HL-60/S4 (cell line): ENCODE results near the gene DIS3L.
"Not testable (repeated sequence)": the region's sequence is repeated elsewhere in the genome, so short reads cannot be mapped to it uniquely, and the experiment has no call there.

Experiments used
- in situ Hi-C: fragments of 300-500 bp; cut with MboI; formaldehyde crosslinking; loops from 2 replicates; pipeline ENCODE4 v1.14.3; 2022; ENCODE audit warnings: low sequenced_read_pairs

The DIS3L gene

DNA sequence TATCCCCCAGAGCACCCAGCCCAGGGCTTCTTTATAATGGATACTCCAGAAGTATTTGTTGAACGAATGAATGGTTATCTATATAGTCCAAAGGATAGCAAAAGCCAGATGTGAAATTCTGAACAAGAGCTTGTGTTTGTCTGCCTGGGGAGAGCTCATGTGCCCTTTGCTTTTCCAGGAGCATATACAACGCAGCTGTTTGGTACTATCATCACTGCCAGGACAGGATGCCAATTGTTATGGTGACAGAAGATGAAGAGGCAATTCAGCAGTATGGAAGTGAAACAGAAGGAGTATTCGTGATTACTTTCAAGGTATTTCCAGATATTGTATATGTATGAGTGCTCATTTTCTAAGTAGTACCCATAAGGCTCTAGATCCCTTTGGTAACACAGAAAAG lies 15.2 kb downstream of the DIS3L start:
- in situ Hi-C loops = no loop called here

DNA sequence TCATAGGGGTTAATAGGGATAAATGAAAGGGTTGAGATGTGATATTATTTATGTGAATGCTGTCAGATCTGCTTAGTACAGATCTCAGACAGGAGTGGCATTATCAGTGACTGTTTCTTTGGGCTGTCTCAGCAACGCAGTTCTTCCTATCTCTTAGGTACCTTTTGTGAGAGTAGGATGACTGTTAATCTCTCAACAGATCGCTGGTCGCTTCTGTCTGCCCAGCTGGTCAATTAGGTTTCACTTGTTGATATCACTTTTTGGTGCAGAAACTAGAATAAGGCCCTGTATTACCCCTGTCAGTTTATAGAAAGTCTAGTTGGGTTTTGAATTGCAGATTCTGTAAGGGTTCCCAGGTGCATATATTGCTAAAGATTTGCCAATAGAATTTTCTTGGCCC lies 16.5 kb downstream of the DIS3L start:
- in situ Hi-C loops = no loop called here

GRCh38 chr15:66310786-66311185 lies 17.4 kb downstream of the DIS3L start:
- in situ Hi-C loops = no loop called here

- in situ Hi-C loops = no loop called here
Measured at GRCh38 chr15:66312144-66312543, 18.8 kb downstream of the DIS3L start.

DNA sequence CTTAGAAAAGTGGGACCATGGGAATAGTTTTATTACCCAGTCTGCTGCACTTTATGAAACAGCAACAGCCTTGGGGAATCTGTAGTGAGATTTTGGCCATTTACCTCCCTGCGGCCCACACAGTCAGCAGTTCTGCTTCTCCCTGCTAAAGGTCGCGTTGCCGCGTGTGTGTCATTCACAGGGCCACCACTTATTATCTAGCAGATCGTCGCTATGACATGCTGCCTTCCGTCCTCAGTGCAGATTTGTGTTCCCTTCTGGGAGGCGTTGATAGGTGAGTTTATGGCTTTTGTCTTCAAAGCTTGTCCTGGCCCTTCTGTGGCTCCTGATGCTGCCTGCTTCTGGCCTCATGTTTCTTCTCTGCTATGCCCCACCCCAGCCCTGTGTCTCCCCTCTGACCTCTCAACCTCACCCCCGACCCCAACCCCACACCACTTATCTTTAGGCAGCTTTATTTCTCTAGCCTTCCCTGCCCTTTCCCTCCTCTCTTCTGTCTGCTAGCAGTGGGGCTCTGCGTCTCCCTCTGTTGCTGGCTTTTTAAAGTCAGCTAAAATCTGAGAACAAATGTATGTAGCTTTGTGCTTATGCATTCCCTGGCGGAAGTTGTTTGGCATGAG lies 30.1 kb downstream of the DIS3L start:
- in situ Hi-C loops = no loop called here

- in situ Hi-C loops = no loop called here
Measured at GRCh38 chr15:66326051-66326450, 32.7 kb downstream of the DIS3L start.

DNA sequence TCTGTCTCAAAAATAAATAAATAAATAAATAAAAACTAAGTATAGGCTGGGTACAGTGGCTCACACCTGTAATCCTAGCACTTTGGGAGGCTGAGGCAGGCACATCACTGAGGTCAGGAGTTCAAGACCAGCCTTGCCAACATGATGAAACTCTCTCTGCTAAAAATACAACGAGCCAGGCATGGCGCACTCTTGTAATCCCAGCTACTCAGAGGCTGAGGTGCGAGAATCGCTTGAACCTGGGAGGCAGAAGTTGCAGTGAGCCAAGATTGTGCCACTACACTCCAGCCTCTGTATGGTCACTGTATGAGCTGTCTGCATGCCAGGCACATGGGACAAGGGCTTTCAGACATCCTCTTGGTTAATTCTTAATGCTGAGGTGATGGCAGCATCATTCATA lies 34.4 kb downstream of the DIS3L start:
- in situ Hi-C loops = no loop called here

DNA sequence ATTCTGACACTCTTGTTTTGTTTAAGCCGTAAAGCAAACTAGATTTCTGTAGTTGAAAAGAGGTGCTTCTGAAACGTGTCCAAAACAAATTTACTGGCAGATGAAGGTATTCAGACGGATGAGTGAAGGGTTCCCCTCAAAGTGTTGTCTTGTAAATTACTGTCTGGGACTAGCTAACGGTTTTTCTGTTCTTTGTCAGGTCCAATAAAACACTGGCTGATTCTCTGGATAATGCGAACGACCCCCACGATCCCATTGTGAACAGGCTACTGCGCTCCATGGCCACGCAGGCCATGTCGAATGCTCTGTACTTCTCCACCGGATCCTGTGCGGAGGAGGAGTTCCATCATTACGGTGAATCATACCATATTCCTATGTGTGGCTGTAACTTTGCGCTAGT lies 35.4 kb downstream of the DIS3L start:
- in situ Hi-C loops = no loop called here

DNA sequence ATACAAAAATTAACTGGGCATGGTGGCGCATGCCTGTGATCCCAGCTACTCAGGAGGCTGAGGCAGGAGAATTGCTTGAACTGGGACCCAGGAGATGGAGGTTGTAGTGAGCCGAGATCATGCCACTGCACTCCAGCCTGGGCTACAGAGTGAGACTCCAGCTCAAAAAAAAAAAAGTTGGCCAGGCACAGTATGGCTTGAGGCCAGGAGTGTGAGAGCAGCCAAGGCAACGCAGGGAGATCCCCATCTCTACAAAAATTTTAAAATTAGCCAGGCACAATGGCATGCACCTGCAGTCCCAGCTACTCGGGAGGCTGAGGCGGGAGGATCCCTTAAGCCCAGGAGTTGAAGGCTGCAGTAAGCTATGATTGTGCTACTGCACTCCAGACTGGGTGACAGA lies 55.2 kb downstream of the DIS3L start:
- in situ Hi-C loops = not testable (repeated sequence)

DNA sequence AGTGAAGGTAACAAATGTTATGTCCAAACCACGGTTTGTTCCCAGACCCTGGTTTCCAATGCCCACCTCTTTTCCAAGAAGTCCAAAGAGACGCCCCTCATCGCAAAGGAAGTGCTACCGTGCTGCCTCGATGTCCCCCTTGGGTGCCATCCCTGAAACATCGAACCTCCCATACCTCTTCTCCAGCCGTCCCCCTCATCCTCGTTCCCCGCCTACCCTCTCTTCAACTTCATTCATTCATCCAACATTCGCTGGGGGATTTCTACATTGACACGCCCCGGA lies 62.6 kb downstream of the DIS3L start:
- in situ Hi-C loops = loop anchor here (10.0 kb wide), 1 partner anchor 139 kb away; the partner anchor contains the start of gene SNAPC5

GRCh38 chr15:66356359-66357236 lies 63.2 kb downstream of the DIS3L start, which contains the start of gene TIPIN:
TIPIN (minus strand) TSS chr15:66356685; CDS start chr15:66352947, 3,738 bp downstream.
- in situ Hi-C loops = loop anchor here (10.0 kb wide), 1 partner anchor 138 kb away; the partner anchor contains the start of gene SNAPC5

- in situ Hi-C loops = loop anchor here (10.0 kb wide), 1 partner anchor 135 kb away; the partner anchor contains the start of gene SNAPC5
Measured at GRCh38 chr15:66359740-66360139, 66.4 kb downstream of the DIS3L start.

DNA sequence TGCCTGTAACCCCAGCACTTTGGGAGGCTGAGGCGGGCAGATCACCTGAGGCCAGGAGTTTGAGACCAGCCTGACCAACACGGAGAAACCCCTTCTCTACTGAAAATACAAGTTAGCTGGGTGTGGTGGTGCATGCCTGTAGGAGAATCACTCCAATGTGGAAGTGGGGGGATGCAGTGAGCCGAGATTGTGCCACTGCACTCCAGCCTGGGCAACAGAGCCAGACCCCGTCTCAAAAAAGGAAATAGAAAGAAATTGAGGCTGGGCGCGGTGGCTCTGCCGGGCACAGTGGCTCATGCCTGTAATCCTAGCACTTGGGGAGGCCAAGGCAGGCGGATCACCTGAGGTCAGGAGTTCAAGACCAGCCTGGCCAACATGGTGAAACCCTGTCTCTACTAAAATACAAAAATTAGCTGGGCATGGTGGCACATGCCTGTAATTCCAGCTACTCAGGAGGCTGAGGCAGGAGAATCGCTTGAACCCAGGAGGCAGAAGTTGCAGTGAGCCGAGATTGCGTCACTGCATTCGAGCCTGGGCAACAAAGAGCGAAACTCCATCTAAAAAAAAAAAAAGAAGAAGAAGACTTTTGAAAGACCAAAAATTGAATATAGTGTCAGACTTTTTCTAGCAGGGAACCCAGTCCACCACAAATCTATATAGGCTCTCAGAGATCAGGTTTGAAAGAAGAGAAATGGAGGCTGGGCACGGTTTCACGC lies 68.5 kb downstream of the DIS3L start:
- in situ Hi-C loops = not testable (repeated sequence)

DNA sequence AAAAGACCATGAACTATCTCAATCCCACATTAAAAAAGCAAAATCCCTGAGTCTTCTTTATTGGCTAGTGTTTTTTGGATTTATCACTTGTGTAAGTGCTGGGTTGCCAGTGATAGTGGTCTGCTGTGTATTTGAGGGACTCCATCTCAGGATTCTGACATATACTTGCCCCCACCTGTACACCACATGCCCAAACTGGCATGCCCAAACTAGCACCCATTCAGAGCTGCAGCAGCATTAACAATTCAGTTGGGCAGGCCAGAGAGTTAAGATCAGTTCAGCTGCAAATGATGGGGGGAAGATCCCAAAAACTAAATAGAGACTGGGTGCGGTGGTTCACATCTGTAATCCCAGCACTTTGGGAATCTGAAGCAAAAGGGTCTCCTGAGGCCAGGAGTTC lies 69.4 kb downstream of the DIS3L start:
- in situ Hi-C loops = no loop called here

DNA sequence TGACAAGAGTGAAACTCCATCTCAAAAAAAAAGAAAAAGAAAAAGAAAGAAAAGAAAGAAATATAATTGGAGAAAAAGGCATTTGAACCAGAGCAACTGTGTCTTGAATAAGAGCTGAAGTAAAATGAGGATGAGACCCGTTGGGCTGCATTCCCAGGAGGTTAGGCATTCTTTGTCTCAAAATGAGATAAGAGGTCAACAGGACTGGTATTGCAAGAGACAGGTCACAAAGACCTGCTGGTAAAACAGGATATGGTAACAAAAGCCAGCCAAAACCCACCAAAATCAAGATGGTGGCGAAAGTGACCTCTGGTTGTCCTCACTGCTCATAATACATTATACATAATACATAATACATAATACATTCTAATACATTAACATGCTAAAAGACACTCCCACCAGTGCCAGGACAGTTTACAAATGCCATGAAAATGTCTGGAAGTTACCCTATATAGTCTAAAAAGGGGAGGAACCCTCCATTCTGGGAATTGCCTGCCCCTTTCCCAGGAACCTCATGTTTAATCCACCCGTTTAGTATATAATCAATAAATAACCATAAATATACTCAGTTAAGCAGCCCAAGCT lies 71.7 kb downstream of the DIS3L start:
- in situ Hi-C loops = no loop called here

- in situ Hi-C loops = no loop called here
Measured at GRCh38 chr15:66369773-66370651, 76.6 kb downstream of the DIS3L start.

DNA sequence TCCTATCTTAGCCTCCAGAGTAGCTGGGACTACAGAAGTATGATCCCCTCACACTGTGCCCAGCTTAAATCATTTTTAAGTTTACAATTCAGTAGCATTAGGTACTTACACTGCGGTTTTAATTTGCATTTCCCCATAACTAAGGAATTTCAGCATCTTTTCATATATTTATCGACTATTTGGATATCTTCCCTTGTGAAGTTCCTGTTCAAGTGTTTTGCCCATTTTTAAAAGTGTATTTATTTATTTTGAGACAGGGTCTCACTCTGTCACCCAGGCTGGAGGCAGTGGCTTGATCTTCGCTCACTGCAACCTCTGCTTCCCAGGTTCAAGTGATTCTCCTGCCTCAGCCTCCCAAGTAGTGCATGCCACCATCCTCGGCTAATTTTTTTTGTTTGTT lies 80.8 kb downstream of the DIS3L start:
- in situ Hi-C loops = no loop called here

DNA sequence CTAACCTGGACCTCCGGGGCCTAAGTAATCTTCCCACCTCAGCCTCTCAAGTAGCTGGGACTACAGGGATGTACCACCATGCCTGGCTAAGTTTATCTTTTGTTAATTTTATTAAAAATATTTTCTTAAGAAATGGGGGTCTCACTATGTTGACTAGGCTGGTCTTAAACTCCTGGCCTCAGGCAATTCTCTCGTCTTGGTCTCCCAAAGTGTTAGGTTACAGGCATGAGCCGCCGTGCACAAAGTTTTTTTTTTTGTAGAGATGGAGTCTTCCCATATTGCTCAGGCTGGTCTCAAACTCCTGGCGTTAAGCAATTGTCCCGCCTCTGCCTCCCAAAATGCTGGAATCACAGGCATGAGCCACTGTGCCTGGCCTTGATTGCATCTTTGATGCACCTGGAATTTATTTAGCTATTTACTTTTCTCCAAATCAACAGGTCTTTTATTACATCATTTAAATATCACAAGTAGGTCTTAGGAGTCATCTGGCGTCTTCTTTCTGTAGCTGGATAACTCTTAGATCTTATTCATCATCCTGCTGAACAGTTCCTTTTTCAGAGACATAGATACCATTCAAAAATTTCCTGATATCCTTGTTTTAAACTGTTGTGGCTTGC lies 85.6 kb downstream of the DIS3L start:
- in situ Hi-C loops = no loop called here

DNA sequence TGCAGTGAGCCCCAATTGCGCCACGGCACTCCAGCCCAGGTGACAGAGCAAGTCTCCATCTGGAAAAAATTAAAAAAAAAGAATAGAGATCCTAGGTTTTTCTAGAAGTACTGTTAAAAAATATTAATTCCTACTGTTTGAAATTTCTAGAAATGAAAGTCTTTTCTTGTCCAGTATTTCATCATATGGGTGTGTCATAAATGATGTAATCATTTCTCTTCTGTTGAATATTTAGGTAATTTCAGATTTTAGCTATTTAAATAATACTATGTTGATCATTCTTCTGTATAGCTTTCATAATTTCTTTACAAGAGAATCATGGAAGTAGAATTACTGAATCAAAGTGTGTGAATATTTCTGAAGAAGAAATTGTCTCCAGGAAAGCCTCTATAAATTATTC lies 88.0 kb downstream of the DIS3L start:
- in situ Hi-C loops = not testable (repeated sequence)
